ENCODE results near the gene IDS. TPM values are rescaled to one million over a fixed set of nuclear protein-coding genes. Genes with fewer than 3 reads are reported as not detected.

IDS gene
- total and polyA plus RNA-seq, 2 of the 8 experiments (the other 6 are each of a cell fraction or from before 2014, with no cell fraction given) = 19.9 to 20.7 TPM

DNA sequence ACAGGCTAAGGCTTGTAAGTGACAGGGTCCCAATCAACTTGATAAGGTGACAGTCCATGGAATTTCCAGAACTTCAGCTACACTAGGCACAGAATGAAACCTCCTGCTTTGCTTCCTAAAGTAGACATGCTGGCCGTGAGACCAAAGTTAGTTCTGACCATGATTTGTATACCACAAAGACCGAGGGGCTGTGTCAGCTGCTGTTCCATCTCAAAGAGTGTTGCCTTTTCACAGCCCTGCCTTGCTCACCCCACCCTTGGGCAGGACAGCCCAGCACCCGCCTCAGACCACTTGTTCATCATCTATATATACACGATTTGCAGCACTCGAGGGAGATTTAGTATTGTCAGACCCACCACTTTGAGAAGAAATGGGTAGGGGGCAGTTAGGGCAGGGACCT lies 5.3 kb downstream of the IDS start:
- H4K91ac ChIP-seq (replicated peaks; ENCODE audit: insufficient read length, low read length) = no peak overlapping the region
- no peak overlapping the region for H2BK5ac ChIP-seq (ENCODE audit: low read depth, low read length)
- no peak overlapping the region for H4K8ac ChIP-seq (ENCODE audit: extremely low read depth, insufficient read depth, low read length)
- H3K56ac ChIP-seq (replicated peaks; ENCODE audit: insufficient read length, low read depth, low read length) = no peak overlapping the region
- no peaks in the 10 kb centered on the region for H3K79me1 ChIP-seq (ENCODE audit: low read depth, low read length)
- H3K4me3 ChIP-seq (ENCODE audit: extremely low read depth in 1 of 4, insufficient read depth in 2 of 4, low read depth in 3 of 4, low read length in 4 of 4) = no peak overlapping the region
- peaks cover 3% of the 10 kb centered on the region; the same call in 1 of the 2 replicates for H3K23me2 ChIP-seq (ENCODE audit: low read depth, low read length)
- H3K79me2 ChIP-seq (ENCODE audit: control insufficient read depth in 1 of 2, insufficient read depth in 2 of 2, low read length in 2 of 2) = no peaks in the 10 kb centered on the region
- CTCF ChIA-PET (ENCODE audit: partially characterized antibody) = no interaction called here
- FAIRE-seq (no peak), DNase-seq (ENCODE audit: low read depth in 1 of 2, low spot score in 2 of 2) (no peak)
- H3K23ac ChIP-seq (ENCODE audit: insufficient read length) = no peak overlapping the region
- H3K9me3 ChIP-seq (ENCODE audit: insufficient read depth in 2 of 2, low read depth in 1 of 2, low read length in 1 of 2) = no peaks in the 10 kb centered on the region
- no peak overlapping the region for H3K4ac ChIP-seq (replicated peaks; ENCODE audit: insufficient read length, low read depth, low read length)
- POLR2A ChIA-PET (ENCODE audit: partially characterized antibody) = no interaction called here
- H2BK15ac ChIP-seq (ENCODE audit: low read length) = no peak overlapping the region
- H2BK12ac ChIP-seq (ENCODE audit: low read depth, low read length) = no peak overlapping the region
- no peak overlapping the region for H3K9ac ChIP-seq (replicated peaks in 1 of 4; ENCODE audit: extremely low read depth in 1 of 4, low read depth in 3 of 4, low read length in 3 of 4)
- H2BK20ac ChIP-seq (ENCODE audit: low read length) = no peak overlapping the region
- H3K27ac ChIP-seq (ENCODE audit: low read depth, low read length) = no peak overlapping the region
- peaks cover 0 to 10% (median 2%) of the 10 kb centered on the region in 4 experiments; a peak in 5 of 8 replicates for H3K36me3 ChIP-seq (ENCODE audit: control insufficient read depth in 2 of 4, insufficient read depth in 4 of 4, low read length in 3 of 4)
- no peak overlapping the region for H3K18ac ChIP-seq (ENCODE audit: extremely low read depth, low read length)
- H2BK120ac ChIP-seq (replicated peaks; ENCODE audit: low read depth, low read length) = no peak overlapping the region
- no peaks in the 10 kb centered on the region for H4K20me1 ChIP-seq (replicated peaks in 1 of 2; ENCODE audit: control insufficient read depth in 1 of 2, insufficient read depth in 2 of 2, low read length in 2 of 2)
- H3K4me2 ChIP-seq (ENCODE audit: insufficient read depth in 1 of 2, low read depth in 2 of 2, low read length in 2 of 2) = no peak overlapping the region
- H4K5ac ChIP-seq (ENCODE audit: insufficient read length, low read depth, low read length) = no peak overlapping the region
- H2AFZ ChIP-seq (ENCODE audit: low read length) = no peak overlapping the region
- no peak overlapping the region for H3K14ac ChIP-seq (ENCODE audit: insufficient read length)
- 84% methylated on average over 5 of the region's 5 CpGs; no CpG with 5 or more reads in 1 of the 2 experiments for WGBS, 2 experiments (ENCODE audit: extremely low coverage in 1 of 2, insufficient coverage in 1 of 2, insufficient read length in 1 of 2, insufficient replicate concordance in 2 of 2, low coverage in 1 of 2, low lambda C conversion rate in 2 of 2, missing lambda C conversion rate in 1 of 2)
- H3K27me3 ChIP-seq (replicated peaks in 1 of 4; ENCODE audit: control insufficient read depth in 3 of 4, extremely low read depth in 1 of 4, insufficient read depth in 3 of 4, low read length in 3 of 4) = peaks cover 0 to 3% (median 0%) of the 10 kb centered on the region in 4 experiments; a peak in 1 of 7 replicates
- no peaks in the 10 kb centered on the region for H3K4me1 ChIP-seq (replicated peaks in 1 of 4; ENCODE audit: control insufficient read depth in 3 of 4, insufficient read depth in 4 of 4, low read length in 3 of 4)
- no peak overlapping the region for H2AK5ac ChIP-seq (ENCODE audit: low read depth, low read length)
- TF ChIP-seq ATF3 (IDR thresholded peaks at IDR 0.05; ENCODE audit: insufficient read depth, low read depth, low read length) = no peak
- TF ChIP-seq BRCA1 (IDR thresholded peaks at IDR 0.05; ENCODE audit: low read depth, low read length) = no peak
- no peak for TF ChIP-seq EGR1 (IDR thresholded peaks at IDR 0.05; ENCODE audit: borderline replicate concordance, low read depth, low read length)
- TF ChIP-seq, protein P1, sequence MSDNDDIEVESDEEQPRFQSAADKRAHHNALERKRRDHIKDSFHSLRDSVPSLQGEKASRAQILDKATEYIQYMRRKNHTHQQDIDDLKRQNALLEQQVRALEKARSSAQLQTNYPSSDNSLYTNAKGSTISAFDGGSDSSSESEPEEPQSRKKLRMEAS (IDR thresholded peaks at IDR 0.05) = no peak
- TF ChIP-seq RXRA (IDR thresholded peaks at IDR 0.05; ENCODE audit: insufficient read depth, low read depth, low read length) = no peak
- TF ChIP-seq EZH2 (IDR thresholded peaks at IDR 0.05; ENCODE audit: low read depth, low read length, severe bottlenecking) = no peak
- TF ChIP-seq POU5F1 (IDR thresholded peaks at IDR 0.05; ENCODE audit: low read depth, low read length) = no peak
- no peak for TF ChIP-seq SP1 (IDR thresholded peaks at IDR 0.05; ENCODE audit: low read depth, low read length)
- TF ChIP-seq, protein P2, sequence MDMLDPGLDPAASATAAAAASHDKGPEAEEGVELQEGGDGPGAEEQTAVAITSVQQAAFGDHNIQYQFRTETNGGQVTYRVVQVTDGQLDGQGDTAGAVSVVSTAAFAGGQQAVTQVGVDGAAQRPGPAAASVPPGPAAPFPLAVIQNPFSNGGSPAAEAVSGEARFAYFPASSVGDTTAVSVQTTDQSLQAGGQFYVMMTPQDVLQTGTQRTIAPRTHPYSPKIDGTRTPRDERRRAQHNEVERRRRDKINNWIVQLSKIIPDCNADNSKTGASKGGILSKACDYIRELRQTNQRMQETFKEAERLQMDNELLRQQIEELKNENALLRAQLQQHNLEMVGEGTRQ (IDR thresholded peaks at IDR 0.05; ENCODE audit: low read length) = no peak
- no peak for TF ChIP-seq PHF8 (conservative IDR thresholded peaks at IDR 0.05; ENCODE audit: low read depth, low read length)
- TF ChIP-seq CBX5 (IDR thresholded peaks at IDR 0.05; ENCODE audit: low read depth, low read length) = no peak
- no peak for TF ChIP-seq SAP30 (IDR thresholded peaks at IDR 0.05; ENCODE audit: insufficient read depth, insufficient replicate concordance, low read length)
- TF ChIP-seq ZNF274 (IDR thresholded peaks at IDR 0.05; ENCODE audit: borderline replicate concordance, extremely low read depth, low read length) = no peak

All from H1 (cell line).